GM10266 (cell line): ENCODE measurements around the gene LPIN3.

Source experiments
- DNase-seq: peaks from one replicate; pipeline ENCODE4 v3.0.0; 2012; ENCODE audit errors: extremely low spot score
- TF ChIP-seq, protein P1 (sequence below): IDR thresholded peaks from 2 replicates; pipeline ENCODE4 v1.5.1; 2012; ENCODE audit warnings: mild to moderate bottlenecking, low read depth; ENCODE audit not compliant: control insufficient read depth, insufficient read depth; ENCODE audit errors: missing control alignments

Gene LPIN3

DNA sequence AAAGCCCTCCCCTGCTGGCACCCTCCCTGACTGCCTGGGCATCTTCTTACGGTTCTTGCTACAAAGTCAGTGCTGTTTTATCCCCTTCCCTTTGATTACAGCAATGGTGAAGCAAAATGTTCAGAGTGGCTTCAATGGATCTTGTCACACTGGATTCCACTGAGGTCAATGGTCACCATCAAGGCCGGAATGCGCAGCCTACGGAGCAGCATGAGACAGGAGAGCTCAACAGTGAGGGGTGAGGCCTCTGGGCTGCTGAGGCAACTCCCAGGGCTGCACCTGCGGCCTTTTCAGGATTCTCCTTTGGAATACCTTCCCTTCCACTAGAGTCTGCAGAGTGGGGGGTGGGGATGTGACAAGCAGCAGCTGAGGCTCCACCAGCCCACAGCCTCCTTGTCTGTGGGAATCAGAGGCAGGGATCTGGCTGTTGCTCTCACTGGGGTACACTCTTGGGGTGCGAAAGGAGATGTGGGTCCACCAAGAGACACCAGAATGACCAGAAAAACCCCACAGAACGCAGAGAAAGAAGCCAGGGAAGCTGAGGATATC is 66.3 kb downstream of the LPIN3 start:
- TF ChIP-seq, protein P1, sequence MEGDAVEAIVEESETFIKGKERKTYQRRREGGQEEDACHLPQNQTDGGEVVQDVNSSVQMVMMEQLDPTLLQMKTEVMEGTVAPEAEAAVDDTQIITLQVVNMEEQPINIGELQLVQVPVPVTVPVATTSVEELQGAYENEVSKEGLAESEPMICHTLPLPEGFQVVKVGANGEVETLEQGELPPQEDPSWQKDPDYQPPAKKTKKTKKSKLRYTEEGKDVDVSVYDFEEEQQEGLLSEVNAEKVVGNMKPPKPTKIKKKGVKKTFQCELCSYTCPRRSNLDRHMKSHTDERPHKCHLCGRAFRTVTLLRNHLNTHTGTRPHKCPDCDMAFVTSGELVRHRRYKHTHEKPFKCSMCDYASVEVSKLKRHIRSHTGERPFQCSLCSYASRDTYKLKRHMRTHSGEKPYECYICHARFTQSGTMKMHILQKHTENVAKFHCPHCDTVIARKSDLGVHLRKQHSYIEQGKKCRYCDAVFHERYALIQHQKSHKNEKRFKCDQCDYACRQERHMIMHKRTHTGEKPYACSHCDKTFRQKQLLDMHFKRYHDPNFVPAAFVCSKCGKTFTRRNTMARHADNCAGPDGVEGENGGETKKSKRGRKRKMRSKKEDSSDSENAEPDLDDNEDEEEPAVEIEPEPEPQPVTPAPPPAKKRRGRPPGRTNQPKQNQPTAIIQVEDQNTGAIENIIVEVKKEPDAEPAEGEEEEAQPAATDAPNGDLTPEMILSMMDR: no peak
- DNase-seq: no peak

- TF ChIP-seq, protein P1: no peak
- DNase-seq: no peak
Observed at GRCh38 chr20:41407607-41408006, 67.0 kb downstream of the LPIN3 start.

DNA sequence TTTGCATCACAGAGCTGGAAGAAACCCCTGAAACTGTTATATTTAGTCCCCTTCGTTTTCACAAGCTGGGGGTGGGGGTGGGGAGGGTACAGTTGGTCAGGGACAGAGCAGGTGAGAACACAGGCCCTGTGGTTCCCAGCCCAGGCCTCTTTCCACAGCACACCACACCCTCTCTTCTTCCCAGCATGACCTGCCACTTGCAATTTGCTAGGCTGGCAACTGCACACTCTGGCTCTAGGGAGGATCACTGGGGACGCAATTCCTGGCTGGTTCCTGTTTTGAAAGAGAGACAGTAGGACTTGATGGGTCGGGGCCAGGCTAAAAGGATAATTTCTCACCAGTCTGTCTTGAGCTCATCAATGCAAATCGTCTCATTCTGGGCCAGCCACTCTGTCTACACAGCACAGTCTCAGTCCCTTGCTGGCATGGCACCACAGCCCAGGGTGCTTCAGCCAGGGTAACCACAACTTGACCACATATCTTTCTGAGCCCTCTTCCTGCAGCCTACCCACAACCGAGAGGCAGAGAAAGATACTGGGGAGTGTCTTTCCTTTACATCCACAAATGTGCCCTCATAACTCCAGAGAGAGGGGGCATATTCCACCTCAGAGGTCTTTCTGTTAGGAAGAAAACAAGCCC is 67.7 kb downstream of the LPIN3 start:
- no peak for DNase-seq
- TF ChIP-seq, protein P1: no peak

DNA sequence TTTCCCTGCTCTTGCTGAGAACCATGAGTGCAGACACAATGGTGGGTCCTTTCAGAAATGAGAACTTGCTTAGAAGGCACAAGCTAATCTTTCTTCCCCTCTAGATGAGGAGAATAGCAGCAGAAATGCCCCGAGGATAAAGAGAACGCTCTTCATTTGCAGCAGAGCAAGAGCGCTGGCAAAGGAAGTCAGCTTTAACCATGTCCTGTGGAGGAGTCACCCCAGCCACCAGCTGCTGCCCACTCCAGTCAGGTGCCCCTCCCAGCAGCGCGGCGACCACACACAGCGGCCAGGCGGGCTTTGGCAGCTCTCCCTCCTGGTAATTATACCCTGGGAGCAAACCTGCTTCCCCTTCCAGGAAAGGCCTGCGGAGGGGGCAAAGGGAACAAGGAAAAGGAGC is 68.4 kb downstream of the LPIN3 start:
- DNase-seq: no peak
- TF ChIP-seq, protein P1: no peak
